NCI-H1105 (cell line): Measurements from ENCODE around the gene NPL.

Experiments used
- DNase-seq: peaks from one replicate; lab custom pipeline; 2025; lab: John Stamatoyannopoulos, UW

Gene NPL

DNA sequence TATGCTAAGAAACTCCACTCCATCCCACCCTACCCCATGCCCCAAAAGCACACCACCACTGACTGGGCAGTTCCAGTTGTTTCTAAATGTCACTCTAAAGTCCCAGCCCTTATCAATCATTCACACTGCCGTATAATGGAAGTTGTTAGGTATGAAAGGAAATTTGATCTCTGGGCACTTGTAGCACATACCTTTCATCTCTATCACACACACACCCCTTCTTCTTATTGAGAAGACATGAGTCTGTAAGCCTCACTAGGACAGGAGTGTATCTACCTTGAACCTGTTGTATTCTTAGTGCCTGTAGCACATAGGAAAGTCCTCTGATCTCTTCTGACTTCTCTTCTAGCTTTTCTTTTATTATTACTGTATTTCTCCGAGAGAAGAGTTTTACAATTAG, 27.3 kb downstream of the NPL start:
- DNase-seq: no peak

DNA sequence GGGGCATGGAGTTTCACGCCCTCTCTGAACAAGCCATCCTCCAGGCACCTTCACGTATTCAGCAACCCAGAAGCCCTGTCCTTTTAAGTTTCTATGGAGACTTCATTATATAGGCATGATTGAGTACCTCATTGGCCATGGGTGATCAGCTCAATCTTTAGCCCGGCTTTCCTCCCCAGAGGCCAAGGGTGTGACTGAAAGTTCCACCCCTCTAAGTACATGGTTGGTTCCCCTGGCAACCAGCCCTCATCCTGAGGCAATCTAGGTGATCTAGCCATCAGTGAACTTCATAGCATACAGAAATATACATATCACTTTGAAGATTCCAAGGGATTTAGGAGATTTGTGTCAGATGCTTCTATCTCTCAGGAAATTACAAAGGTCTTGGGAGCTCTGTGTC, 28.2 kb downstream of the NPL start:
- DNase-seq: no peak

- no peak for DNase-seq
Observed at GRCh38 chr1:182823220-182823619, 33.6 kb downstream of the NPL start.

GRCh38 chr1:182826892-182827291, 37.3 kb downstream of the NPL start:
- no peak for DNase-seq

GRCh38 chr1:182829285-182829932, 39.8 kb downstream of the NPL start:
- no peak for DNase-seq

DNA sequence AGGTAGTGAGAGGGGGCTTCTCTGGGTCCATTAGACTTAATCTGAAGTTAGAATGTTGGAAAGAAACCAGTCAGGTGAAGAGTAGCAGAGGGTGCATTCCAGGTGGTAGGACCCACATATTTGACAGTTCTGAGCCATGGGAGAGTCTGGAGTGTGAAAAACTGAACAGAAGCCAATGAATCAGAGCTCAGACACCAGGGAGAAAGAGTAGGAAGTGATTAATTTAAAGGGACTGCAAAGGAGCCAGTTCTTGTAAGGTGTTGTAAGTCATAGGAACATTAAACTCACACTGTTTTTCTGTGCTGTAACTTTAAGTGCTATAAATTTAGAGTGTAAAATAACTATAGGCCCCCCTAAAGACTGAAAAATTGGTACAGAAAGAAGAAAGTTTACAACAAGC, 43.7 kb downstream of the NPL start:
- DNase-seq: no peak

GRCh38 chr1:182834326-182834725, 44.8 kb downstream of the NPL start:
- no peak for DNase-seq

- no peak for DNase-seq
Observed at GRCh38 chr1:182835806-182836205, 46.2 kb downstream of the NPL start.

DNA sequence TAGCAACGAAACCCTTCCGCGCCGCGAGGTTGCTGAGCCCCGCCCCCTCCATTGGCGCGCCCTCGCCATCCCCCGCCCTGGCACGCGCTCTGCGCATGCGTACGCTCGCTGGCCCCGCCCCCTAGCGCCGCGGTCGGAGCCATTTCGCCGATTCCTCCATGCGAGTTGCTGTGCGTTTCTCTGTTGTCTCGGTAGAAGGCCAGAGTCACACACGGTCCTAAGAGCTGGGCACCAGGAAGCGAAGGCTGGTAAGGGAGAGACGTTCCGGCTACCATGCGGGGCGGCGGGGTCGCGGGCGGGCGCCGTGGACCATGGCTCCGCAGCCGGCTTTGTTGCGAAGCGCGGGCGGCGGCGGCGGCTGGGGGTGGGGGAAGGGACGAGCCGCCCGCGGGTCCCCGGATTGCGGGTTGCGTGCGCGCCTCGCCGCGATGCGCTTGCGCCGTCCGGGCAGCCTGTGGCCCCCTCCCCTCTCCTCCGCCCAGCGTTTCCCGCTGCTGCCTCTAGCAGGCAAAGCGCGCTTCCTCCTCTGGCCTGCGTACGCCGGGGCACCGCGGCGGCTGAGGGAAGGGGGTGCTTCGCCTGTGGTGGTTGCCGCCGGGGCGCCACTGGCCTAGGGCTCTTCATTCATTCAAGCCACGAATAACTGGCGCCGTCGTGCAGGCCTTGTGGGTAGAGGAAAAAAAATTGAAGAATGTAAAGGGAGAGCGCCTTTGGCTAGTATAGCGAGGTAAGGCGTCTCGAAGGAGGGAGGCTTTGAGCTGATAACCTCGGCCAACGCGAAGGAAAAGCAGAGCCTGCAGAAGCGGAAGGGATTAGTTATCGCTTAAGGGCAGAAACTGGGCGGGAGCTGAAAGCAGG, 49.9 kb downstream of the NPL start, which contains the start of gene DHX9:
DHX9 (plus strand) TSS at position 139 of the 858 bp plus-strand sequence. CDS start 3,220 bp downstream, outside the sequence.
- DNase-seq: peak; percentile 93

GRCh38 chr1:182841368-182841988, 51.9 kb downstream of the NPL start:
- DNase-seq: no peak

DNA sequence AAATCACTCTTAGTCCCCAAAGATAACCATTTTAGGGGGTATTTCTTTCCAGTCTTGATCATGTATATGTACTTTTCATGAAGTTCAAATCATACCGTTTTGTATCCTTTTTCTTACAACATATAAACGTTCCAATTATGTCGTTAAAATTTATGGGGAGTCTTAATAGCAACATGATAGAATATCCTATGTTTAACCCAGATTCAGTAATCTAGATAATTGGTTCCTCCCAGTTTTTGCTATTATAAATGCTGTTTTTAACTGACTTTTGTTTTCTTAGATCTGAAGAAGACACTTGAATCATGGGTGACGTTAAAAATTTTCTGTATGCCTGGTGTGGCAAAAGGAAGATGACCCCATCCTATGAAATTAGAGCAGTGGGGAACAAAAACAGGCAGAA, 52.7 kb downstream of the NPL start:
- DNase-seq: no peak

GRCh38 chr1:182845379-182845778, 55.8 kb downstream of the NPL start:
- DNase-seq: no peak

GRCh38 chr1:182845894-182846293, 56.3 kb downstream of the NPL start:
- DNase-seq: no peak

GRCh38 chr1:182847105-182847504, 57.5 kb downstream of the NPL start:
- no peak for DNase-seq

- no peak for DNase-seq
Observed at GRCh38 chr1:182848736-182849135, 59.2 kb downstream of the NPL start.

DNA sequence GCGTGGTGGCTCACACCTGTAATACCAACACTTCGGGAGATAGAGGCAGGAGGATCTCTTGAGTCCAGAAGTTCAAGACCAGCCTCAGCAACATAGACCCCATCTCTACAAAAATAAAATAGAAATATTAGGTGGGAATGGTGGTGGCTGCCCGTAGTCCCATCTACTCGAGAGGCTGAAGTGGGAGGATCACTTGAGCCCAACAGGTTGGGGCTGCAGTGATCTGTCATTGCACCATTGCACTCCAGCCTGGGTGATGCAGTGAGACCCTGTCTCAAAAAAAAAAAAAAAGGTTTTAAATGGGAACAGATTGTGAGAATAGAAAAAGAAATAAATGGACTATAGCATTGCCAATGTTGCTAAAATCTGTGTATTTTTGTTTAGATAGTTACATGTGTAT, 60.7 kb downstream of the NPL start:
- no peak for DNase-seq

DNA sequence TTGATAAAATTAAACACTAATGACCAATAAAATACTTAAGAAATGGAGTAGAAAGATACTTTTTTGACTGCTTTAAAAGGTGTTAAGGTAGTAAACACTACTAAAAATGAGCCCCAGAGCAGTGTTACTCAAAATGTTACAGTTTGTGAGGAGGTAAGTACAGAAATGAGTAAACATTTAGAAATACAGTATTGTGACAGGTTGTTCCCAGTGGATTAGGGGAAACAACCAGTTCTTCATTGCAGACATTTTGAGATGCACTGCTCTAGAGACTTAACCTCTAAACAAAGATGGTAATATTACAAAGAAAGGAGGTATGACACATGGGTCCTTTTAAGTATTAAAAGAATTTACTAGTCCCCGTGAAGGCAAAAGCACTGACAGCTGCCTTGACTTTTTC, 62.3 kb downstream of the NPL start:
- DNase-seq: no peak

DNA sequence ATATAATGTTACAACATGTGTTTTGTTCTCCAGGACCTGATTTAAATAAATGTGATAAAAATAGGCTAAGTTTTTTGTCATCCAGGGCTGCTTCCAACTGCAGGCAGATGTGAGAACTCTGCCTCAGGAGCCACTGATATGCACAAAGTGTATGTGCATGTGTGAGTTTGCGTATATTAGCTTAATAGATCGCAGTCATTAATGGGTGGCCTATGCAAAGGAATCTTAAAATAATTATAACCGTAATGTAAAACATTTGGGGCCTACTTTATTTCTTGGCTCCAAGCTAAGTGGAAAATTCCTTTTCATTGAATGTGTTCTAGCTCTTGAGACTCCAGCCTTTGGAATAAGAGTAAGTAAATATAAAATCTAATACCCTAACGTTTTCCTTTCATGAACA, 66.3 kb downstream of the NPL start:
- no peak for DNase-seq

DNA sequence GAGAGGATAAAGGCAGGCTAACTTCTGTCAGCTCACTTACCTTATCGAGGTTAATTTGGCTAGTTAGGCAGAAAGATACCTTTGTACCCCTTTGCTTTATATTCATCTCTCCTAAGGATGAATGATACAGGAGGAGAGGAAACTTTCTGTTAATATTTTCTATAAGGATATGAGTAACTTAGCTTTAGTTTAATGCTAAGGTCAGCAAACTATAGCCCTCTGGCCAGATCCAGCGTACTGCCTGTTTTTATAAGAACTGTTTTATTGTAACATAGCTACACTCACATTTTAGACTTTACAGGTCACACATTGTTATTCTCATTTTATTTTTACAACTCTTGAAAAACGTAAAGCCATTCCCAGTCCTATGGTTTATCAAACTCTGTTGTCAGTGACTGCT, 67.6 kb downstream of the NPL start:
- DNase-seq: no peak

GRCh38 chr1:182860658-182861057, 71.1 kb downstream of the NPL start:
- no peak for DNase-seq

DNA sequence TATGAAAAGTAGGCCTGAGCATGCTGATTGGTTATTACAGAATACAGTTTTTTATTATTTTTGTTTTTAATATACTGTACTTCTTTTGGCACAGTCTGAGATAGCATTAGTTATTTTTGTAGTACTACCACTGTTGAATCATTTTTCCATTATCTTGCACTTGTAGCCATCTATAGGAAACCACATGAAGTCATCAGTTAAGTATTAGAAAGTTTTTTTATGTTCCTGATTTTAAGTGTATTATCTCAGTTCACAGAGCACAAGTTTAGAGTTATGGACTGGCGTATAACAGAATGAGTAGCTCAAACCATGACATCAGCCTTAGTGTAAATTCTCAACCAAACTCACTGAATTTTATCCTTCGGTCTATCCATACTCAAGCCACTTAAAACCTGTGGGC, 72.4 kb downstream of the NPL start:
- DNase-seq: no peak

DNA sequence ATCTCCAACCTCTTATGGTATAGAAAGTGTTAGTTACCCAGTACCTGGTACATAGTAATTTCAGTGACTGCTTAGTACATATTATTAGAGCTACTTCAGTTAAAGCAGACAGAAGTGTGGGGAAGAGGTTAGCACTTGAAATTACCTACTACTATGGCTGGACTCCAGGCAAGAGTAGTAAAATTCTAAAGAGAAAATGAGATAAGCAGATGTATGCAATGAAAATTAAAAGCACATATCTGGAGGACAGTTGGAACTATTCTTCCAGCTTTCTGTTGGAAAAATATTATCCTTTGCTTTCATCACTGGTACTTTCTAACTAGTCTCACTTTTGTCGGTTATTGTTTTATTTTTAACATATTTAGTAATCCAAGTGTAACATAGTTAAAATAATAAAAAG, 73.3 kb downstream of the NPL start:
- DNase-seq: no peak

GRCh38 chr1:182863940-182864339, 74.4 kb downstream of the NPL start:
- DNase-seq: no peak
